ENCODE results near the gene PYGB.

PYGB gene

DNA sequence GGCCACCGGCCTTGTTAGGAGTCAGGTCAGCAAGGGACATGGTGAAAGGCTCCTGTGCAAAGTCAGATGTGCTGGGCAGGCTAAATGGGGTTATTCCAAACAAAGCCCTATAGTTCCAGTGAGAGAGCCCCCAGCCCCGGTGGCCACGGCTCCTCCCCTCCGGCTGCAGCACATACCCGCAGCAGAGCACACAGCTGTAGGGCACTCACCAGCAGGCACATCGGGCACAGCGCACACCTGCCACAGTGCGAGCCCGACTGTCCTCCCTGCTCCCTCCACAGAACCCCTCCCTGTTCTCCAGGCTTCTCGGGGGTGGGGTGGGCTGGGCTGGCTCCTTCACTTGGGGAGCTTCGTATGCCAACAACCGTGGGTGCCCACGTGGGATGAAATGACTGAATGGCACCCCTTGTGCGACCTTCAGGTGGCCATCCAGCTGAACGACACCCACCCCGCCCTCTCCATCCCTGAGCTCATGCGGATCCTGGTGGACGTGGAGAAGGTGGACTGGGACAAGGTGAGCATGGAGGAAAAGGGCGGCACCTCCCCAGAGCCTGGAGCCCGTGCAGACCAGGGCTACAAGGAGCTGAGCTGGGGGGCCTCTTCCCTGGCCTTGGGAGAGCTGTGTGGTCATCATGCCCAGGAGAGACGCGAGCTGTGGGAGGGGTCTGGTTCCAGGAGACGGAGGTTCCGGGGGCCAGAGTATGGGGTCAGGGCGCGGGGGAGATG, 30.9 kb downstream of the PYGB start:
- H3K4me2 ChIP-seq, result no peak overlapping the region

GRCh38 chr20:25279403-25279802, 31.5 kb downstream of the PYGB start:
- Histone ChIP-seq H4K20me1 (peaks cover 98% of the 10 kb centered on the region), H3K9me3 (no peaks in the 10 kb centered on the region), H3K27ac (no peak overlapping the region), H3K27me3 (no peaks in the 10 kb centered on the region), H3K9ac (no peak overlapping the region; the same call in 1 of the 2 replicates), H3K4me2 (peak overlapping the region; percentile 89), H3K36me3 (peaks cover 70% of the 10 kb centered on the region), H3K4me3 (no peak overlapping the region), H3K4me1 (peaks cover 53% of the 10 kb centered on the region)
- no peak for TF ChIP-seq Cebpa-rat (IDR thresholded peaks at IDR 0.05)

More for the DNA sequence above, 30.9 kb downstream of the PYGB start:
- H3K4me1 ChIP-seq, result peaks cover 46% of the 10 kb centered on the region
- H3K4me3 ChIP-seq, result no peak overlapping the region
- peaks cover 94% of the 10 kb centered on the region for H4K20me1 ChIP-seq
- no peak overlapping the region for H3K27ac ChIP-seq
- no peaks in the 10 kb centered on the region for H3K27me3 ChIP-seq
- H3K9me3 ChIP-seq, result no peaks in the 10 kb centered on the region
- no peak for TF ChIP-seq Cebpa-rat (IDR thresholded peaks at IDR 0.05)
- no peak overlapping the region for H3K9ac ChIP-seq
- peaks cover 70% of the 10 kb centered on the region for H3K36me3 ChIP-seq

- no peak overlapping the region for H3K4me3 ChIP-seq
- no peak overlapping the region; the same call in 1 of the 2 replicates for H3K9ac ChIP-seq
- H3K27ac ChIP-seq, result peak overlapping the region; percentile 59
- H3K27me3 ChIP-seq, result no peaks in the 10 kb centered on the region
- peaks cover 68% of the 10 kb centered on the region for H3K36me3 ChIP-seq
- peaks cover 96% of the 10 kb centered on the region for H4K20me1 ChIP-seq
- peaks cover 57% of the 10 kb centered on the region for H3K4me1 ChIP-seq
- no peaks in the 10 kb centered on the region for H3K9me3 ChIP-seq
- no peak for TF ChIP-seq Cebpa-rat (IDR thresholded peaks at IDR 0.05)
- peak overlapping the region; percentile 89 for H3K4me2 ChIP-seq
Observed at GRCh38 chr20:25280051-25280573, 32.2 kb downstream of the PYGB start.

GRCh38 chr20:25280574-25281535, 33.0 kb downstream of the PYGB start:
- Histone ChIP-seq H3K27me3 (no peaks in the 10 kb centered on the region), H3K4me2 (peak overlapping the region; percentile 89), H3K27ac (peak overlapping the region; percentile 59), H3K4me3 (no peak overlapping the region; the same call in 1 of the 2 replicates), H3K9me3 (no peaks in the 10 kb centered on the region), H3K9ac (no peak overlapping the region), H3K4me1 (peaks cover 64% of the 10 kb centered on the region), H4K20me1 (peaks cover 97% of the 10 kb centered on the region), H3K36me3 (peaks cover 68% of the 10 kb centered on the region)
- no peak for TF ChIP-seq Cebpa-rat (IDR thresholded peaks at IDR 0.05)

DNA sequence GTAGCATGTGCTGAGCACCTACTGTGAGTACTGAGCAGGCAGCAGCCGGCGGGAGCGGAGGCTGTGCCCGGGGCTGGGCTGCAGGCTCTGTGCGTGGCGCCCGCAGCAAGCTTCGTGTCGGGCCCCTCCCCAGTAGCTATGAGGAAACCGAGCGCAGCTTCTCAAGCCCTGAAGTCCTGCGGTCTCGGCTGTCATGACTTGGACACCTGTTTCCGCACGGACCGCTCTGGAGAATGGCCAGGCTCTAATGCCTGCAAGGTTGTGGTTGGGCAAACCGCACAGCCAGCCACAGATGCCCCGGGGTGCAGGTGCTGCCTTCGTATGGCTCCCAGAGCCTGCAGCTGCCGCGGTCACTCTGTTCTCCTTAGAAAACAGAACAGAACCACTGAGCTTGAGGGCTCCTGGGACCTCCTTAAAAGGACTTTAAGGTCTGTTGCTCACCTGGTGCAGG, 33.7 kb downstream of the PYGB start:
- peak overlapping the region; percentile 89 for H3K4me2 ChIP-seq
- H3K27ac ChIP-seq, result peak overlapping the region; percentile 59; the same call in 1 of the 2 replicates
- peak; percentile 60; the same call in 1 of the 2 replicates for TF ChIP-seq Cebpa-rat (IDR thresholded peaks at IDR 0.05)
- no peak overlapping the region; the same call in 1 of the 2 replicates for H3K4me3 ChIP-seq
- peaks cover 97% of the 10 kb centered on the region for H4K20me1 ChIP-seq
- H3K9me3 ChIP-seq, result no peaks in the 10 kb centered on the region
- H3K9ac ChIP-seq, result no peak overlapping the region
- H3K4me1 ChIP-seq, result peaks cover 69% of the 10 kb centered on the region
- H3K27me3 ChIP-seq, result no peaks in the 10 kb centered on the region
- H3K36me3 ChIP-seq, result peaks cover 68% of the 10 kb centered on the region

GRCh38 chr20:25282034-25282781, 34.3 kb downstream of the PYGB start:
- Histone ChIP-seq H3K9me3 (no peaks in the 10 kb centered on the region), H4K20me1 (peaks cover 97% of the 10 kb centered on the region), H3K4me1 (peaks cover 71% of the 10 kb centered on the region), H3K27me3 (no peaks in the 10 kb centered on the region), H3K4me2 (peak overlapping the region; percentile 89), H3K27ac (peak overlapping the region; percentile 53; the same call in 1 of the 2 replicates), H3K9ac (no peak overlapping the region), H3K4me3 (0 out of 2 replicates have a peak overlapping the region, but pooled peaks have one; percentile 20), H3K36me3 (peaks cover 68% of the 10 kb centered on the region)
- TF ChIP-seq Cebpa-rat (IDR thresholded peaks at IDR 0.05), result no peak

DNA sequence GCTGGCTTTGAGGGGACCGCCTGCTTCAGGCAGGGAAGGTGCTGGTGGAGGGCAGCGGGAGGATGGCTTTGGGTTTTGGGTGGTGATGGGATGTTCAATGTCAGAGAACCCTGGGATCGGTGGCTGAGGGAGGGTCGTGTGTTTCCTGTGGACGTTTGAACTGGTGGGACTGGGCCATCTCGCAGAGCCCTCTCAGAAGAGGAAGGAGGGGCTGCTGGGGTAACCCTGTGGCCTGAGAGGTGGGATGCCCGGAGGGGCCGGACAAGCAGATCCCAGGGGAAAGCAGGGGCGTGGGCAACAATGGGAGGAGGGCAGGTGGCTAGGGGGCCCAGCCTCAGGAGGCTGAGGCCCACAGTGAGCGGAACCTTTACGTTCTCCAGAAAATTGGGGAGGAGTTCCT, 34.9 kb downstream of the PYGB start:
- no peak overlapping the region for H3K9ac ChIP-seq
- H3K4me3 ChIP-seq, result no peak overlapping the region
- no peaks in the 10 kb centered on the region for H3K27me3 ChIP-seq
- peak overlapping the region; percentile 89 for H3K4me2 ChIP-seq
- TF ChIP-seq Cebpa-rat (IDR thresholded peaks at IDR 0.05), result no peak
- H3K9me3 ChIP-seq, result no peaks in the 10 kb centered on the region
- peaks cover 91% of the 10 kb centered on the region for H4K20me1 ChIP-seq
- peaks cover 71% of the 10 kb centered on the region for H3K4me1 ChIP-seq
- H3K36me3 ChIP-seq, result peaks cover 68% of the 10 kb centered on the region
- peak overlapping the region; percentile 25; the same call in 1 of the 2 replicates for H3K27ac ChIP-seq

DNA sequence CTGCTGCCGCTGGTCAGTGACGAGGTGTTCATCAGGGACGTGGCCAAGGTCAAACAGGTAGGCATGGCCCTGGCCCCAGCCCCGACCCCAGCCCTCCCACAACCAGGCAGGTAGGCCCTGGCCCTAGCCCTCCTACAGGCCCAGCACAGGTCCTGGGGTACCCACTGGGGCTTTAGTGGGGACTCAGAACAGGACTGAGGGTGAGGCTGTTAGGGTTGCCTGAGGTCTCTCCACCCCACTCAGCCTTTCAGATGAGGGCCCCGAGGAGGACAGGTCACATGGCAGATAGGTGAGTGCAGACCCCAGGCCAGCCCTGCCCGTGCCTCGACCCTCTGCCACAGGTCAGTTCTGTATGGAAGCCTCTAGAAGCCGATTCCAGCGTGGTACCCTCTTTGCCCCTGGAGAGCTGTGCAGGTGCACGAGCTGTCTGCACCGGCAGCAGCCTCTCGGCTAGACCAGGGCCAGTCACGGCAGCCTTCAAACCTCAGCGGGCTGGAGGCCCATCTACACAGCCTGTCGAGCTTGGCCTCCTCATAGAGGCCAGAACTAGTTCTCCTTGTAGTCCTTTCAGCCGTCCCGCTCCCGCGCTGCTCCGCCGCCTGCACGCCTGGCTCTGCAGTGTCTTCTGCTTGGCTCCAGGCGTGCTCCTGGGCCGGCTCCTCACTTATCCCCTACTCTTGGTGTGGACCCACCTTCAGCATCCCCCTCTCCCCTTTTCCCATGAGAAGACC, 35.5 kb downstream of the PYGB start:
- no peak overlapping the region for H3K9ac ChIP-seq
- no peak overlapping the region for H3K4me3 ChIP-seq
- H3K4me2 ChIP-seq, result peak overlapping the region; percentile 89
- peak overlapping the region; percentile 25; the same call in 1 of the 2 replicates for H3K27ac ChIP-seq
- peaks cover 85% of the 10 kb centered on the region for H4K20me1 ChIP-seq
- no peaks in the 10 kb centered on the region for H3K27me3 ChIP-seq
- peaks cover 71% of the 10 kb centered on the region for H3K4me1 ChIP-seq
- no peak for TF ChIP-seq Cebpa-rat (IDR thresholded peaks at IDR 0.05)
- no peaks in the 10 kb centered on the region for H3K9me3 ChIP-seq
- H3K36me3 ChIP-seq, result peaks cover 68% of the 10 kb centered on the region

Data from BLaER1 (cell line).